GM06990 (cell line): ENCODE results near the gene CYP2D6.

Source experiments
- DNase-seq: peaks from one replicate; pipeline ENCODE4 v3.0.0-alpha.2; 2011; ENCODE audit not compliant: insufficient read length; ENCODE audit errors: extremely low read depth
- H3K27me3 ChIP-seq: replicated peaks from 2 replicates; pipeline ENCODE4 v1.6.0; 2011; ENCODE audit warnings: low read length; ENCODE audit not compliant: control insufficient read depth, insufficient read depth
- H3K36me3 ChIP-seq: 2 replicates; pipeline ENCODE4 v1.5.1; 2011; ENCODE audit warnings: low read length; ENCODE audit not compliant: control insufficient read depth, insufficient read depth
- H3K4me3 ChIP-seq: replicated peaks from 2 replicates; pipeline ENCODE4 v1.5.1; 2011; ENCODE audit warnings: low read depth, mild to moderate bottlenecking, control low read depth, low read length
- TF ChIP-seq, protein P1 (sequence below): IDR thresholded peaks from 2 replicates; pipeline ENCODE4 v1.5.1; 2011; ENCODE audit warnings: low read length, control low read depth, mild to moderate bottlenecking, inconsistent platforms; ENCODE audit not compliant: insufficient read depth, poor library complexity, severe bottlenecking

The CYP2D6 gene

DNA sequence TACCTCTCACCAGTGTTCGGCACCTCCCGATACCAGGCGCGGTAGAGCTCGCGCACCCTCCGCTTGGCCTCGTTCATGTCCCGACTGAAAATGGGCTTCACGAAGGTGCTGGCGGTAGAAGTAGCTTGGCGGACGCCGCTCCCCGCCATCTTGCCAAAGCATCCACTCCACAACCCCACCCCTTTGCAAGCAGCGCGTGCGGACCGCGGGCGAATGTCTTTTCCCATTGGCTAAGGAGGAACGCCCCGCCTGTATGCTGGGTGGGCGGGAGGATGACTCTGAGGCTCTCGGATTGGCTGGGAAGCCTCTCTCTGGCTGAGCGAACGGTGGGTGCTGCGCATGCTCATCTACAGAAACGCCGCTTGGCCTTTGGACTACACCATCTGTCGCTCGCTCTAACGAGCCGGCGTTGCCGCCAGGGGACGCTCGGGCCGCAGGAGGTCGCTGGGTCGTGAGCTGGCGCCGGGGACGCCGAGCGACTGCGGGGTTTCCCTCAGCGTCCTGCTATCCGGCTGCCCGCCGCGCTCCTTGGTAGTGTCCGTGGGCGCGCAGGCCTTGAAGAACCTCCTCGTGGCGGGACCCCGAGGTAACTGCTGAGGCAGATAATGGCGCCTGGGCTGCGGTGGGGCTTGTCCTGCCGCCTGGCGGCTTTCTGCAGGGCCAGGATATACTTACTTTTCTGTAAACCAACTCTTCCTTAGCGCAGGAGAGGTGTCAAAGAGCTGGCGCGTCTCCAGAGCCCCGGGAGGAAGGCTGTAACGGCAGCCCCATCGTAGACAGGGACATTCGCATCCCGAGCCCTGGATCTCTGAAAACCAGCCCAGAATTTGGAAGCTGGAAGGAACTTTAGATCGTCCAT, 39.8 kb downstream of the CYP2D6 start, which contains the start of gene NDUFA6:
Gene NDUFA6 (minus strand): TSS at position 177 of the 859 bp plus-strand sequence. CDS start 28 bp downstream, at position 149.
- TF ChIP-seq, protein P1, sequence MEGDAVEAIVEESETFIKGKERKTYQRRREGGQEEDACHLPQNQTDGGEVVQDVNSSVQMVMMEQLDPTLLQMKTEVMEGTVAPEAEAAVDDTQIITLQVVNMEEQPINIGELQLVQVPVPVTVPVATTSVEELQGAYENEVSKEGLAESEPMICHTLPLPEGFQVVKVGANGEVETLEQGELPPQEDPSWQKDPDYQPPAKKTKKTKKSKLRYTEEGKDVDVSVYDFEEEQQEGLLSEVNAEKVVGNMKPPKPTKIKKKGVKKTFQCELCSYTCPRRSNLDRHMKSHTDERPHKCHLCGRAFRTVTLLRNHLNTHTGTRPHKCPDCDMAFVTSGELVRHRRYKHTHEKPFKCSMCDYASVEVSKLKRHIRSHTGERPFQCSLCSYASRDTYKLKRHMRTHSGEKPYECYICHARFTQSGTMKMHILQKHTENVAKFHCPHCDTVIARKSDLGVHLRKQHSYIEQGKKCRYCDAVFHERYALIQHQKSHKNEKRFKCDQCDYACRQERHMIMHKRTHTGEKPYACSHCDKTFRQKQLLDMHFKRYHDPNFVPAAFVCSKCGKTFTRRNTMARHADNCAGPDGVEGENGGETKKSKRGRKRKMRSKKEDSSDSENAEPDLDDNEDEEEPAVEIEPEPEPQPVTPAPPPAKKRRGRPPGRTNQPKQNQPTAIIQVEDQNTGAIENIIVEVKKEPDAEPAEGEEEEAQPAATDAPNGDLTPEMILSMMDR, result peak; percentile 99
- Histone ChIP-seq H3K4me3 (peak within 1 kb of the TSS; percentile 99), H3K36me3 (peaks cover 1% of the 10 kb centered on the region), H3K27me3 (no peaks in the 10 kb centered on the region)
- peak; percentile 99 for DNase-seq

DNA sequence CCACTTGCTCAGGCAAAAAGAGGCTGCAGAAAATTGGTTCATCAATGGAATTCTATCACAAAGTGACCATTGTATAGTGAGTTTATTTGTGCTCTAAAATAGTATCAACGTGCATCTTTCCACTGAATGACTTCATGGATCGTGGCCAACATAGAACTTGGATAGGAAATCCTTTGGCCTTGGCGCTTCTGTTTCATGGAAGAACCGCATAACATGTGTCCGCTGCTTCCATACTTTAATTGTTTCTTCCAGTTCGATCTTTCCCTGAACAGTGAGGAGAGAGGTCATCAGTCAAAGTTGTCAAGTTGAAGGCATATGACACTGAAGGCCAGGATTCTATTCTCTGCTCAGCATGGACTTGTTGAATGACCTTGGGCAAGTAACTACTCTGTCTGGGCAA, 44.6 kb downstream of the CYP2D6 start:
- Histone ChIP-seq H3K36me3 (peaks cover 13% of the 10 kb centered on the region), H3K4me3 (no peak overlapping the region), H3K27me3 (no peaks in the 10 kb centered on the region)
- TF ChIP-seq, protein P1, result no peak
- DNase-seq, result no peak

DNA sequence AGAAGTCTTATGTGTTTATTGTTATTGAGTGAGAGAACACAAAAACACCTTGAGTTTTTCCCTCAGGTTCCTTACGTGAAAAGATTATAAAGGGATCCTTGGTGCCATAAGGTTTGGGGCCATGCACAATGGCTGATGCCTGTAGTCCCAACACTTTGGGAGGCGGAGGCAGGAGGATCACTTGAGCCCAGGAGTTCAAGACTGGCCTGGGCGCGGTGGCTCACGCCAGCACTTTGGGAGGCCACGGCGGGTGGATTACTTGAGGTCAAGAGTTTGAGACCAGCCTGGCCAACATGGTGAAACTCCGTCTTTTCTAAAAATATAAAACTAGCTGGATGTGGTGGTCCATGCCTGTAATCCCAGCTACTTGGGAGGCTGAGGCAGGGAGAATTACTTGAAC, 45.7 kb downstream of the CYP2D6 start:
- TF ChIP-seq, protein P1, result no peak
- no peak for DNase-seq
- H3K4me3 ChIP-seq, result no peak overlapping the region
- H3K27me3 ChIP-seq, result no peaks in the 10 kb centered on the region
- peaks cover 13% of the 10 kb centered on the region for H3K36me3 ChIP-seq

DNA sequence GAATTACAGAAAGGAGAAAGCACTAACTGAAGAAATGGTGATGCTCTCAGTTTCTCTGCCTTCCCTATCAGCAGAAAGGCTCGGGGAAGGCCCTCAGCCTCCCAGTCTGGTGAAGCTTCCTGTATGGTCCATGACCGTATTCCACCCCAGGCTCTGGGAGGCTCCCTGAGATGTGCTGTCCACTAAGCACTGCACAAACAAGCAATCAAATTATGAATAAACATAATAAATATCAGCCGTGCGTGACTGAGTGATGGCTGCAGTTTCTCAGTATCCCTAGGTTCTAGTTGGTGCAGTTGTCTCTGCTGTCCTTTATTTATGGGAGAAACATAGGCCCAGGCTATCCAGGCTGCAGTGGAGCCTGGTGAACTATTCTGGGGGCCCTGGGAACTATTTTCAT, 47.5 kb downstream of the CYP2D6 start:
- Histone ChIP-seq H3K27me3 (no peaks in the 10 kb centered on the region), H3K4me3 (no peak overlapping the region), H3K36me3 (peaks cover 12% of the 10 kb centered on the region)
- no peak for DNase-seq
- TF ChIP-seq, protein P1, result no peak

DNA sequence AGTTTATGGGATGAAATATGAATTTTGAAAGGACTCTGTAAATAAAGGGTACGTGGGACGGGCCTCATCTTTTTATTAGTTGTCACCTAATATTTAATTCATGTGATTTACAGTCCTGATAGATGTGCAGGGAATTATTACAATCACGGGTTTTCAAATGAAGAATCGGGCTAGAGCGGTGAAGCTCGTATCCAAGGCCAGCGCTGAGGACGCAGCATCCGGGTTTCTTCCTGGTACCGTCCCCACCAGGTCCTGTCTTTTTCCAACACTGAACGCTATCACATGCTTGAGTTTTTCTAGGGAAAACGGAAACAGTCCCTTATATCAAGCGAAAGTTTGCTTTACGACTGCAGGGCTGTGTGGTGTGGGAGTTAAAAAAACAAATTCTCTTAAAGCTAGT, 50.3 kb downstream of the CYP2D6 start:
- TF ChIP-seq, protein P1, result no peak
- no peak for DNase-seq
- H3K27me3 ChIP-seq, result no peaks in the 10 kb centered on the region
- H3K4me3 ChIP-seq, result peak overlapping the region; percentile 90
- peaks cover 10% of the 10 kb centered on the region for H3K36me3 ChIP-seq
